GM12892 (cell line): ENCODE data around the gene COL15A1.
"Not testable (repeated sequence)": the region's sequence is repeated elsewhere in the genome, so short reads cannot be mapped to it uniquely, and the experiment has no call there.

Experiments
- DNase-seq: peaks from one replicate; pipeline ENCODE4 v3.0.0; 2011; ENCODE audit not compliant: insufficient read length
- FAIRE-seq: peaks from 2 replicates; lab custom pipeline; 2011; peaks lifted over from hg19 to GRCh38; lab: Jason Lieb, UNC
- POLR2A ChIP-seq: IDR thresholded peaks from 2 replicates; pipeline ENCODE4 v1.6.1; 2011; ENCODE audit warnings: low read depth, low read length, control low read depth
- POLR2AphosphoS5 ChIP-seq: IDR thresholded peaks from 2 replicates; pipeline ENCODE4 v1.6.1; 2011; ENCODE audit warnings: low read depth, low read length, control low read depth
- TAF1 ChIP-seq: IDR thresholded peaks from 2 replicates; pipeline ENCODE4 v1.6.1; 2011; ENCODE audit warnings: low read depth, mild to moderate bottlenecking, control low read depth, low read length, borderline replicate concordance

COL15A1 gene

GRCh38 chr9:98905015-98905414, 38.7 kb upstream of the COL15A1 start:
- FAIRE-seq (no peak), DNase-seq (no peak)
- TF ChIP-seq TAF1, result no peak
- TF ChIP-seq POLR2AphosphoS5, result no peak
- no peak for TF ChIP-seq POLR2A

DNA sequence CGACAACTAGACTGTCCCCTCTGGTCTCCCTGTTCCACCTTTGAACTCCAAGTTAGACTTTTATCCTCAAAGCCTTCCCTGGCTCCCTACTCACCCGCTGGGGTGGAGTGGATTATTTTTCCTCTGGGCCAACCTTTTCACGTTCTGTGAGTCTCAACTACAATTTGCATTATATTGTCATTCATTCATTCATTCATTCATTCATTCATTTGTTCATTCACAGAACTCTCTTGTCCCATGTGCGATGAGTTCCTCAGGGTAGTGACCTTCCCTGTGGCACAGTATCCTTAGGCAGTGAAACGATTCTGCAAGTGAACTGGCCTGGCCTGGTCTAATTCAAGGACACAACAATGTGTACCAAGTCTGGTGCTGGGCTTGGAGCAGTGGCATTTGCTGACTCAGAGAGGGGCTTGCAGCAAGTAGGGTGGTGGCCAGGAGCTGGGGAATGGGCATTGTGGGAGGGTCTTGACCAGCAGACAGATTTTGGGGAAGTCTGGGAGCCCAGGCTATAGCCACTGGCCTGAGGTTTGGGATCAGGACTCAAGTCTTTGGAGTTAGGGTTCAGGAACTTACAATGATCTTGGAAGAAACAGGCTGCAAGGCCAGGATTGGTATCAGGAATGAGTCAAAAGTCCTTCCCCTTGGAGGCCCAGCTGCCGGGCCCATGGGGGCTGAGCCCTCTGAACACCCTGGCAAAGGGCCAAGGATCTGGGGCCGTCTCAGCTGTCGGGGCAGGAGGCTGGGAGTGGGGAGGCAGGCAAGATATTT, 37.2 kb upstream of the COL15A1 start:
- TF ChIP-seq POLR2A, result no peak
- no peak for TF ChIP-seq TAF1
- TF ChIP-seq POLR2AphosphoS5, result no peak
- DNase-seq (no peak), FAIRE-seq (no peak)

DNA sequence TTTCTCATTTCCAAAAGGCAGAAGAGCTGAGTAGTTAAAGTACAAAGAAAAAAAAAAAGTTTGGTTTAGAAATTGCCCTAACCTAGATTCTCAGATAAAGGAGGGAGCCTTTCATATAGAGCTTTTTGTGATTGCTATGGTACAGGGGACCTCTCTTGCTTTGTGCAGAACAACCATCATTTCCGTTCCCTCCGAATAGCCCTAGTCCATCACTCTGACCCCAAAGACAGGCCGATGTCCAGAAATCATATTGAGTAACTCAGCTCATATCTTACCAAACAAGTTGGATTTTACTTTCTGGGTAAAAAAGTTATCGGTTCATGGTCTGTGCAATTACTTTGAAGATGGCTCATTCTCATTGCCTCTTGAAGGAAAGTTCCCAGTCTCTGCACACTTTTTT, 36.7 kb upstream of the COL15A1 start:
- no peak for TF ChIP-seq POLR2AphosphoS5
- no peak for TF ChIP-seq POLR2A
- no peak for TF ChIP-seq TAF1
- DNase-seq (no peak), FAIRE-seq (no peak)

GRCh38 chr9:98908897-98909634, 34.6 kb upstream of the COL15A1 start:
- TF ChIP-seq POLR2AphosphoS5, result no peak
- no peak for TF ChIP-seq POLR2A
- no peak for FAIRE-seq
- DNase-seq, result no peak

DNA sequence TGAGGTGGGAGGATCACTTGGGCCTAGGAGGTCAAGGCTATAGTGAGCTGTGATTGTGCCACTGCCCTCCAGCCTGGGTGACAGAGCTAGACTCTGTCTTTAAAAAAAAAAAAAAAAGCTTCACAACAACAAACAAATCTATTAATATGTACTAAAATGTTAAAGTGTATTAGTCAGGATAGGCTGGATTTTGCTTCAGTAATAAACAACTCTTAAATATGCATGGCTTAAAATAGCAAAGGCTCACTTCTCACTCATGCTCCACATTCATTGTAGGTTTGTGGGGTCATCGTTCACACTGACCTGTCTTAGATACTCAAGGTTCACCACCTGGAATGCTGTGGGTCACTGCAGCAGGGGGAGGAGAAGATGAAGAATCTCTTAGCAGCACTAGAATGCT, 33.8 kb upstream of the COL15A1 start:
- FAIRE-seq (no peak), DNase-seq (no peak)
- TF ChIP-seq TAF1 (no peak), POLR2AphosphoS5 (no peak), POLR2A (no peak)

DNA sequence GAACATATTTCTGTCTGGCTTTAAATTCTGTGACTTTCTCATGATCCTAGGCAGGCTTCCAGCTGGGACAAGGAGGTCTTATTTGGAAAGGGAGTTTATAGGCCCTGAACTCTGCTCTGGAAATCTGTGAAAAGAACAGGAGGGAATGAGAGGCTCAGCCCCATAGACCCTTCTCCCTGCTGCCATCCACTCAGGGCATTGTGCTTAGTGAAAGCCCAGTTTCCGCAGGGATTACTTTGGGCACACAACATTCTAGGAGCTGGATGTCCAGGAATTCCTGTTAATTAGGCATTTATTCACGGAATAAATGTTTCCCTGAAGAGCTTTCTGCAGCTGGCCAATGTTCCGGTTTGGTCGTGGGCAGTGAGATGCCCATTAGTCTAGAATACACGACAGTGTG, 32.7 kb upstream of the COL15A1 start:
- FAIRE-seq (no peak), DNase-seq (no peak)
- TF ChIP-seq POLR2A (no peak), TAF1 (no peak), POLR2AphosphoS5 (no peak)

DNA sequence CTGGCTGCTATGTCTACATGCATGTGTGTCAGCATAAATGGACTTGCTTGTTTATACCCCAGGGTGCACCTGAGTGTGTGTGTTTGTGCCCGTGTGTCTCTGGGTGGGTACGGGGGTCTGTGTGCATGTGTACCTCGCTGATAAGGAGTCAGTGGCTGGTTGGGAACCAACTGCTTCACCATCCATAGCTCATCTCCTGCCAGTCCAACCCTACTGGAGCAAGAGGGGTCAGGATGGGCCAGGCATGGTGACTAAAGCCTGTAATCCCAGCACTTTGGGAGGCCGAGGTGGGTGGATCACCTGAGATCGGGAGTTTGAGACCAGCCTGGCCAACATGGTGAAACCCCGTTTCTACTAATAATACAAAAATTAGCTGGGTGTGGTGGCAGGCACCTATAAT, 32.0 kb upstream of the COL15A1 start:
- not testable (repeated sequence) for DNase-seq, FAIRE-seq

DNA sequence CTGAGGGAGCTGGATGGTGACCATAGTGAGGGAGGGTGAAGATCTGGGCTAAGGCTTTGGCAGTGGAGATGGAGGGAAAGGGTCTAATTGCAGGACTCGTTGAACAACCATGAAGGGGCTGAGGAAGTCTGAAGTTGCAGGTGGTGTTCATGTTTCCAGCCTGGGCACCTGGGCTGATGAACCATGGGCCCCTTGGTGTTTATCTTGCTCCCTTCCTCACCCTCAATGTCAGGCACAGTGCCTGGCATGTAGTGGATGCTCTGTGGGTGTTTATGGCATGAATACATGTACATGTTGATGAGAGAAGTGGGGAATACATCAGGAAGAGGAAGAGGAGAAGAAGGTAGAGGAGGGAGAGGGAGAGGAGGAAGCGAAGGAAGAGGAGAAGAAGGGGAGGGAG, 31.3 kb upstream of the COL15A1 start:
- FAIRE-seq, result no peak
- TF ChIP-seq POLR2AphosphoS5, result no peak
- no peak for TF ChIP-seq TAF1
- no peak for TF ChIP-seq POLR2A
- no peak for DNase-seq

GRCh38 chr9:98913044-98913443, 30.7 kb upstream of the COL15A1 start:
- no peak for TF ChIP-seq POLR2AphosphoS5
- no peak for TF ChIP-seq TAF1
- TF ChIP-seq POLR2A, result no peak
- DNase-seq, result no peak
- FAIRE-seq, result no peak

- TF ChIP-seq POLR2A (no peak), POLR2AphosphoS5 (no peak), TAF1 (no peak)
- FAIRE-seq (no peak), DNase-seq (no peak)
These were observed 30.0 kb upstream of the COL15A1 start for GRCh38 chr9:98913705-98914104.

GRCh38 chr9:98915599-98915998, 28.1 kb upstream of the COL15A1 start:
- TF ChIP-seq TAF1, result no peak
- TF ChIP-seq POLR2A, result no peak
- no peak for TF ChIP-seq POLR2AphosphoS5
- DNase-seq, result no peak
- FAIRE-seq, result no peak

DNA sequence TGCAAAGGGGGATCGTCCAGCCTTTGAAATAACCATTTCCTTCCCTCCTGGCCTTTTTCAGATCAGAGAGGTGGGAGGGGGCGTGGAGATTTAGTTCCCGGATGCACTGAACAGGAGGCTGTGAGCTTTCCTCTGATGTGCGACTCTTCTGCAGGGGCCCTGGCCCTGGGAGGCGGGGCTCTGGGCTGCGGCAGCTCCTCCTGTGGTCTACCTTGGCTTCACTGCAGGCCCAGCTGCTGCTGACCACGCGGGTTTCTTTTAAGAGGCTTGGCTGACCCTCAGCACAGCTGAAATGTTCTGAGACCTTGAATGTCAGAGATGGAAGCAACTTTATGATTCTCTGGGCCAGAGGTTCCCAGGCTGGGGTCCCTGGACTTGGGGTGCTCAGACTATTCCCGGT, 27.0 kb upstream of the COL15A1 start:
- DNase-seq (no peak), FAIRE-seq (no peak)
- TF ChIP-seq POLR2AphosphoS5, result no peak
- TF ChIP-seq POLR2A, result no peak
- TF ChIP-seq TAF1, result no peak
